CD14-positive monocyte (primary cell): ENCODE data around the gene CAPN9. TPM values are rescaled to one million over a fixed set of nuclear protein-coding genes. Genes with fewer than 3 reads are reported as not detected.

Source experiments
- DNase-seq, 3 donors: peaks; one replicate each; pipeline ENCODE4 v3.0.0-alpha.2; 2011 to 2022
- H2AFZ ChIP-seq: 2 replicates; pipeline ENCODE4 v1.6.0; 2012; ENCODE audit warnings: mild to moderate bottlenecking, low read depth, low read length, inconsistent platforms; ENCODE audit not compliant: insufficient read depth, poor library complexity, severe bottlenecking
- H3K27ac ChIP-seq, 2 donors: 1 replicate in 1 of 2; 2 replicates in 1 of 2; pipeline ENCODE4 v1.5.1; 2012 to 2013; ENCODE audit warnings: low read length in 2 of 2, control low read depth in 1 of 2, inconsistent platforms in 1 of 2, low read depth in 1 of 2, mild to moderate bottlenecking in 1 of 2
- H3K27me3 ChIP-seq, 2 donors: one replicate each; pipeline versions ENCODE4 v1.6.0 to v1.6.1; 2011 to 2013; ENCODE audit warnings: low read length in 2 of 2; ENCODE audit not compliant: control insufficient read depth in 2 of 2, insufficient read depth in 2 of 2
- H3K36me3 ChIP-seq, 2 donors: replicated peaks in 1 of 2; 1 replicate in 1 of 2; 2 replicates in 1 of 2; pipeline versions ENCODE4 v1.5.1 to v1.6.1; 2012 to 2013; ENCODE audit warnings: low read length in 2 of 2, control low read depth in 1 of 2, inconsistent platforms in 1 of 2, mild to moderate bottlenecking in 1 of 2; ENCODE audit not compliant: insufficient read depth in 2 of 2, control insufficient read depth in 1 of 2
- H3K4me1 ChIP-seq, 2 donors: 1 replicate in 1 of 2; 2 replicates in 1 of 2; pipeline versions ENCODE4 v1.5.1 to v1.6.1; 2012 to 2013; ENCODE audit warnings: low read length in 2 of 2, control low read depth in 1 of 2, inconsistent platforms in 1 of 2, mild to moderate bottlenecking in 1 of 2, moderate library complexity in 1 of 2; ENCODE audit not compliant: insufficient read depth in 2 of 2, control insufficient read depth in 1 of 2
- H3K4me2 ChIP-seq: replicated peaks from 2 replicates; pipeline ENCODE3; 2012; ENCODE audit warnings: low read length, moderate library complexity, mild to moderate bottlenecking; ENCODE audit not compliant: poor library complexity, severe bottlenecking; ENCODE audit errors: extremely low read depth
- H3K4me3 ChIP-seq, 3 experiments: fragments of 200-600 bp in 1 of 3; sonication (generic) in 1 of 3; replicated peaks in 1 of 3; 1 replicate in 2 of 3; 2 replicates in 1 of 3; pipeline ENCODE4 v1.5.1; 2011 to 2013; ENCODE audit warnings: low read length in 3 of 3, mild to moderate bottlenecking in 3 of 3, control low read depth in 2 of 3, low read depth in 2 of 3, inconsistent platforms in 1 of 3, moderate library complexity in 1 of 3
- H3K79me2 ChIP-seq: 2 replicates; pipeline ENCODE4 v1.6.0; 2012; ENCODE audit warnings: mild to moderate bottlenecking, control low read depth, inconsistent platforms, low read length, moderate library complexity; ENCODE audit not compliant: insufficient read depth
- H3K9ac ChIP-seq: 2 replicates; pipeline ENCODE4 v1.6.0; 2017; ENCODE audit warnings: low read length, mild to moderate bottlenecking; ENCODE audit not compliant: insufficient read depth, poor library complexity, severe bottlenecking
- H3K9me3 ChIP-seq, 2 donors: replicated peaks in 1 of 2; 1 replicate in 1 of 2; 2 replicates in 1 of 2; pipeline versions ENCODE4 v1.5.1 to v1.6.1; 2012 to 2013; ENCODE audit warnings: low read length in 2 of 2, control low read depth in 1 of 2; ENCODE audit not compliant: control insufficient read depth in 1 of 2, insufficient read depth in 1 of 2
- H4K20me1 ChIP-seq: 2 replicates; pipeline ENCODE4 v1.6.0; 2012; ENCODE audit warnings: mild to moderate bottlenecking, low read length, control low read depth, moderate library complexity; ENCODE audit not compliant: insufficient read depth
- H3K27ac Mint-ChIP-seq, 7 donors: one replicate each; pipeline ENCODE4 v1.8.0; 2020; ENCODE audit warnings: mild to moderate bottlenecking in 7 of 7, mixed read lengths in 7 of 7, moderate library complexity in 6 of 7, inconsistent platforms in 2 of 7
- H3K27me3 Mint-ChIP-seq, 3 donors: one replicate each; pipeline ENCODE4 v1.8.0; 2021 to 2022; ENCODE audit warnings: low read depth in 3 of 3, mild to moderate bottlenecking in 3 of 3, mixed read lengths in 3 of 3, moderate library complexity in 3 of 3, inconsistent platforms in 1 of 3
- H3K36me3 Mint-ChIP-seq, 2 donors: one replicate each; pipeline ENCODE4 v1.8.0; 2020; ENCODE audit warnings: mixed read lengths in 2 of 2, inconsistent platforms in 1 of 2, mild to moderate bottlenecking in 1 of 2
- H3K4me1 Mint-ChIP-seq: one replicate; pipeline ENCODE4 v1.8.0; 2020; ENCODE audit warnings: mild to moderate bottlenecking, mixed read lengths
- H3K4me3 Mint-ChIP-seq, 2 donors: one replicate each; pipeline ENCODE4 v1.8.0; 2020; ENCODE audit warnings: mild to moderate bottlenecking in 2 of 2, mixed read lengths in 2 of 2, moderate library complexity in 1 of 2
- H3K9me3 Mint-ChIP-seq, 7 donors: one replicate each; pipeline ENCODE4 v1.8.0; 2020 to 2022; ENCODE audit warnings: mixed read lengths in 7 of 7, mild to moderate bottlenecking in 6 of 7, moderate library complexity in 6 of 7, inconsistent platforms in 2 of 7
- WGBS: methylation state at CpG from one replicate; pipeline ENCODE4 v1.1.5; 2013; ENCODE audit warnings: missing lambda C conversion rate; ENCODE audit not compliant: insufficient coverage; 5-methylcytosine and 5-hydroxymethylcytosine counted together
- intact Hi-C, 2 donors: fragments of 100-400 bp; cut with micrococcal nuclease; formaldehyde crosslinking; loops; one replicate each; pipeline versions ENCODE4 v1.15.0 to v1.15.1; 2023
- polyA plus RNA-seq, 3 donors: library from polyadenylated mRNA; depleted of rRNA in 1 of 3; unstranded in 2 of 3; stranded (reverse) in 1 of 3; fragments of 300-500 nt in 2 of 3; fragments of >200 nt in 1 of 3; fragmentation: Illumina TruSeq in 2 of 3; gene quantifications; 1 replicate in 2 of 3; 2 replicates in 1 of 3; pipeline ENCODE4 v1.2.3, GENCODE V29; 2012 to 2021
- TF ChIP-seq, protein P1 (sequence below): fragments of 200-600 bp; IDR thresholded peaks from one replicate; pipeline ENCODE4 v1.8.0; 2022; ENCODE audit warnings: antibody characterized with exemption, mild to moderate bottlenecking

CAPN9 gene
- polyA plus RNA-seq, 3 donors: not detected

GRCh38 chr1:230711245-230711644 lies 35.9 kb upstream of the CAPN9 start:
- Mint-ChIP-seq H3K9me3 (peaks cover 0 to 2% (median 0%) of the 10 kb centered on the region in 7 donors), H3K4me3 (no peak overlapping the region), H3K27me3 (peaks cover 7 to 25% (median 16%) of the 10 kb centered on the region in 3 donors), H3K4me1 (peaks cover 15% of the 10 kb centered on the region), H3K36me3 (no peaks in the 10 kb centered on the region), H3K27ac (no peak overlapping the region)
- H3K4me2 ChIP-seq: no peak overlapping the region
- intact Hi-C loops: no loop called here
- no peak overlapping the region for H3K9ac ChIP-seq
- H3K4me1 ChIP-seq: peaks cover 0 to 5% of the 10 kb centered on the region in 2 donors
- DNase-seq: no peak
- H4K20me1 ChIP-seq: no peaks in the 10 kb centered on the region
- WGBS: 80% methylated on average over 1 of the region's 3 CpGs
- H3K27me3 ChIP-seq: no peaks in the 10 kb centered on the region
- TF ChIP-seq, protein P1, sequence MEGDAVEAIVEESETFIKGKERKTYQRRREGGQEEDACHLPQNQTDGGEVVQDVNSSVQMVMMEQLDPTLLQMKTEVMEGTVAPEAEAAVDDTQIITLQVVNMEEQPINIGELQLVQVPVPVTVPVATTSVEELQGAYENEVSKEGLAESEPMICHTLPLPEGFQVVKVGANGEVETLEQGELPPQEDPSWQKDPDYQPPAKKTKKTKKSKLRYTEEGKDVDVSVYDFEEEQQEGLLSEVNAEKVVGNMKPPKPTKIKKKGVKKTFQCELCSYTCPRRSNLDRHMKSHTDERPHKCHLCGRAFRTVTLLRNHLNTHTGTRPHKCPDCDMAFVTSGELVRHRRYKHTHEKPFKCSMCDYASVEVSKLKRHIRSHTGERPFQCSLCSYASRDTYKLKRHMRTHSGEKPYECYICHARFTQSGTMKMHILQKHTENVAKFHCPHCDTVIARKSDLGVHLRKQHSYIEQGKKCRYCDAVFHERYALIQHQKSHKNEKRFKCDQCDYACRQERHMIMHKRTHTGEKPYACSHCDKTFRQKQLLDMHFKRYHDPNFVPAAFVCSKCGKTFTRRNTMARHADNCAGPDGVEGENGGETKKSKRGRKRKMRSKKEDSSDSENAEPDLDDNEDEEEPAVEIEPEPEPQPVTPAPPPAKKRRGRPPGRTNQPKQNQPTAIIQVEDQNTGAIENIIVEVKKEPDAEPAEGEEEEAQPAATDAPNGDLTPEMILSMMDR: no peak
- H3K79me2 ChIP-seq: no peaks in the 10 kb centered on the region
- H3K36me3 ChIP-seq: no peaks in the 10 kb centered on the region
- no peak overlapping the region for H2AFZ ChIP-seq
- peaks cover 0 to 2% of the 10 kb centered on the region in 2 donors for H3K9me3 ChIP-seq
- H3K4me3 ChIP-seq: no peak overlapping the region
- H3K27ac ChIP-seq: no peak overlapping the region

GRCh38 chr1:230712470-230712942 lies 34.7 kb upstream of the CAPN9 start:
- peaks cover 0 to 4% of the 10 kb centered on the region in 2 donors for H3K9me3 ChIP-seq
- no peak overlapping the region for H3K4me3 Mint-ChIP-seq
- no peak overlapping the region for H3K27ac Mint-ChIP-seq
- H3K79me2 ChIP-seq: no peaks in the 10 kb centered on the region
- no peak for DNase-seq
- H3K27me3 ChIP-seq: no peaks in the 10 kb centered on the region
- 94% methylated on average over 17 of the region's 17 CpGs for WGBS
- H3K27ac ChIP-seq: no peak overlapping the region
- TF ChIP-seq, protein P1: no peak
- intact Hi-C loops: no loop called here
- H3K9me3 Mint-ChIP-seq: peaks cover 2 to 6% (median 3%) of the 10 kb centered on the region in 7 donors
- H3K4me3 ChIP-seq: no peak overlapping the region
- no peaks in the 10 kb centered on the region for H3K36me3 ChIP-seq
- H3K4me2 ChIP-seq: no peak overlapping the region
- no peak overlapping the region for H3K9ac ChIP-seq
- no peaks in the 10 kb centered on the region for H3K36me3 Mint-ChIP-seq
- no peaks in the 10 kb centered on the region for H4K20me1 ChIP-seq
- H3K4me1 Mint-ChIP-seq: peaks cover 15% of the 10 kb centered on the region
- peaks cover 7 to 17% (median 13%) of the 10 kb centered on the region in 3 donors for H3K27me3 Mint-ChIP-seq
- H3K4me1 ChIP-seq: peaks cover 0 to 5% of the 10 kb centered on the region in 2 donors
- H2AFZ ChIP-seq: no peak overlapping the region
